WTC11 (cell line): Measurements from ENCODE around the gene ATG2A. TPM values are rescaled to one million over a fixed set of nuclear protein-coding genes. Genes with fewer than 3 reads are reported as not detected.

Experiments used
- ATAC-seq: fragments of 200-7000 bp; cut with Tn5 transposase; 2 replicates; pipeline ENCODE4 v1.10.0; 2021; ENCODE audit warnings: mild to moderate bottlenecking, moderate library complexity
- CTCF ChIA-PET: fragments of 300-600 bp; sonication (Branson Sonifier 250); formaldehyde crosslinking; loops from one replicate; lab custom pipeline; 2021; ENCODE audit warnings: antibody characterized with exemption; lab: Charles Lee
- POLR2A ChIA-PET: fragments of 350-600 bp; sonication (Branson Sonifier 250); formaldehyde crosslinking; loops from one replicate; lab custom pipeline; 2021; ENCODE audit warnings: antibody characterized with exemption; lab: Charles Lee
- DNase-seq: peaks from one replicate; pipeline ENCODE4 v3.0.0; 2021; ENCODE audit warnings: low spot score
- H3K27ac Mint-ChIP-seq: 2 replicates; pipeline ENCODE4 v1.8.0; 2021; ENCODE audit warnings: mixed read lengths
- H3K27me3 Mint-ChIP-seq: 2 replicates; pipeline ENCODE4 v1.8.0; 2021; ENCODE audit warnings: low read depth, mild to moderate bottlenecking, moderate library complexity, mixed read lengths
- H3K36me3 Mint-ChIP-seq: 2 replicates; pipeline ENCODE4 v1.8.0; 2021; ENCODE audit warnings: mixed read lengths
- H3K4me1 Mint-ChIP-seq: 2 replicates; pipeline ENCODE4 v1.8.0; 2022; ENCODE audit warnings: mixed read lengths
- H3K4me3 Mint-ChIP-seq: 2 replicates; pipeline ENCODE4 v1.8.0; 2021; ENCODE audit warnings: mild to moderate bottlenecking, moderate library complexity, mixed read lengths
- H3K9me3 Mint-ChIP-seq: 2 replicates; pipeline ENCODE4 v1.8.0; 2021; ENCODE audit warnings: mixed read lengths
- EMX1 ChIP-seq: fragments of 250-450 bp; sonication (Bioruptor Pico); IDR thresholded peaks from 2 replicates; pipeline ENCODE4 v1.8.0; 2021; ENCODE audit warnings: mild to moderate bottlenecking
- FOXK1 ChIP-seq: sonication (generic); formaldehyde crosslinking; IDR thresholded peaks from 2 replicates; pipeline ENCODE4 v1.8.0; 2022; ENCODE audit warnings: mild to moderate bottlenecking, moderate library complexity, missing genetic modification reagents
- GABPB1 ChIP-seq: sonication (generic); formaldehyde crosslinking; IDR thresholded peaks from 2 replicates; pipeline ENCODE4 v1.8.1; 2023; ENCODE audit warnings: mild to moderate bottlenecking, missing genetic modification reagents
- GRHL2 ChIP-seq: fragments of 250-450 bp; sonication (Bioruptor Pico); IDR thresholded peaks from 2 replicates; pipeline ENCODE4 v1.8.0; 2022; ENCODE audit warnings: mild to moderate bottlenecking, moderate library complexity; ENCODE audit not compliant: insufficient replicate concordance, severe bottlenecking
- JUN ChIP-seq: sonication (generic); formaldehyde crosslinking; IDR thresholded peaks from 2 replicates; pipeline ENCODE4 v1.8.0; 2023; ENCODE audit warnings: mild to moderate bottlenecking, missing genetic modification reagents
- PRRX2 ChIP-seq: fragments of 250-450 bp; sonication (Bioruptor Pico); IDR thresholded peaks from 2 replicates; pipeline ENCODE4 v1.8.0; 2021; ENCODE audit warnings: mild to moderate bottlenecking
- SMAD3 ChIP-seq: sonication (generic); formaldehyde crosslinking; IDR thresholded peaks from 2 replicates; pipeline ENCODE4 v1.8.0; 2022; ENCODE audit warnings: missing genetic modification reagents, mild to moderate bottlenecking, borderline replicate concordance
- SOX15 ChIP-seq: fragments of 250-450 bp; sonication (Bioruptor Pico); IDR thresholded peaks from 2 replicates; pipeline ENCODE4 v1.9.0; 2021; ENCODE audit warnings: mild to moderate bottlenecking
- ZNF121 ChIP-seq: sonication (generic); formaldehyde crosslinking; IDR thresholded peaks from 2 replicates; pipeline ENCODE4 v1.8.0; 2023; ENCODE audit warnings: missing genetic modification reagents
- ZNF671 ChIP-seq: fragments of 250-450 bp; sonication (Bioruptor Pico); IDR thresholded peaks from 2 replicates; pipeline ENCODE4 v1.8.0; 2021; ENCODE audit warnings: mild to moderate bottlenecking
- total RNA-seq: library from RNA; stranded (reverse); gene quantifications from 3 replicates; pipeline ENCODE4 v1.2.3, GENCODE V29; 2021
- TF ChIP-seq, protein P1 (sequence below): sonication (generic); formaldehyde crosslinking; IDR thresholded peaks from 2 replicates; pipeline ENCODE4 v1.8.1; 2023; ENCODE audit warnings: mild to moderate bottlenecking, missing genetic modification reagents
- TF ChIP-seq, protein P2 (sequence below): fragments of 250-450 bp; sonication (Bioruptor Pico); IDR thresholded peaks from 2 replicates; pipeline ENCODE4 v1.9.0; 2021; ENCODE audit warnings: mild to moderate bottlenecking
- TF ChIP-seq, protein P3 (sequence below): sonication (generic); formaldehyde crosslinking; IDR thresholded peaks from 2 replicates; pipeline ENCODE4 v1.8.0; 2022; ENCODE audit warnings: missing genetic modification reagents
- TF ChIP-seq, protein P4 (sequence below): sonication (generic); formaldehyde crosslinking; conservative IDR thresholded peaks from 2 replicates; pipeline ENCODE4 v1.8.1; 2023; ENCODE audit warnings: mild to moderate bottlenecking, low read depth, missing genetic modification reagents, moderate library complexity
- TF ChIP-seq, protein P5 (sequence below): sonication (generic); formaldehyde crosslinking; IDR thresholded peaks from 2 replicates; pipeline ENCODE4 v1.8.1; 2023; ENCODE audit warnings: mild to moderate bottlenecking, missing genetic modification reagents, moderate library complexity

The ATG2A gene
- total RNA-seq, 1 experiment from 2014 or later: 31.4 TPM

DNA sequence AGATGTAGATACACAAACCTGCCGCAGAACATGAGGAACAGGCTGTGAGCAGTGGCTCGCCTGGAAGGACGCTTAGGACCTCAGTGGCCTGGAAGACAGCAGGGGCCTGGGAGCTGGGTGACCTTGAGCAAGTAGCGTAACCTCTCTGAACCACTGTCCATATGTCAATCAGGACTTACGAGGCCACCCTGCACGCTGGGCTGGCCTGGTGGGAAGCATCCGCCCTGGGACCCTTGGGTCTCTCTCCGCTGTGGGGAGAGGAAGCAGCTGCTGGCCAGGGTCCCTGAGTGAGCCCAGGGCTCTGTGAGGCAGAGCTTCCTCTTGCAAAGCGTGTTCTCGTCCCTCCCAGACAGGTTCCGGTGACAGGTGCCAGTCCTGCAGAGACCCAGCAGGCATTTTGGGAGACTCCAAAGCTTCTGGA, 24.6 kb downstream of the ATG2A start:
- no peak for DNase-seq
- H3K27me3 Mint-ChIP-seq: no peaks in the 10 kb centered on the region
- POLR2A ChIA-PET: no interaction called here
- TF ChIP-seq PRRX2 (CRISPR knock-in tag) (no peak), SOX15 (CRISPR knock-in tag) (no peak), EMX1 (CRISPR knock-in tag) (no peak), GABPB1 (no peak), SMAD3 (no peak), GRHL2 (CRISPR knock-in tag) (no peak), FOXK1 (CRISPR knock-in tag) (no peak)
- TF ChIP-seq, protein P1, sequence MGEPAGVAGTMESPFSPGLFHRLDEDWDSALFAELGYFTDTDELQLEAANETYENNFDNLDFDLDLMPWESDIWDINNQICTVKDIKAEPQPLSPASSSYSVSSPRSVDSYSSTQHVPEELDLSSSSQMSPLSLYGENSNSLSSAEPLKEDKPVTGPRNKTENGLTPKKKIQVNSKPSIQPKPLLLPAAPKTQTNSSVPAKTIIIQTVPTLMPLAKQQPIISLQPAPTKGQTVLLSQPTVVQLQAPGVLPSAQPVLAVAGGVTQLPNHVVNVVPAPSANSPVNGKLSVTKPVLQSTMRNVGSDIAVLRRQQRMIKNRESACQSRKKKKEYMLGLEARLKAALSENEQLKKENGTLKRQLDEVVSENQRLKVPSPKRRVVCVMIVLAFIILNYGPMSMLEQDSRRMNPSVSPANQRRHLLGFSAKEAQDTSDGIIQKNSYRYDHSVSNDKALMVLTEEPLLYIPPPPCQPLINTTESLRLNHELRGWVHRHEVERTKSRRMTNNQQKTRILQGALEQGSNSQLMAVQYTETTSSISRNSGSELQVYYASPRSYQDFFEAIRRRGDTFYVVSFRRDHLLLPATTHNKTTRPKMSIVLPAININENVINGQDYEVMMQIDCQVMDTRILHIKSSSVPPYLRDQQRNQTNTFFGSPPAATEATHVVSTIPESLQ: no peak
- TF ChIP-seq, protein P2, sequence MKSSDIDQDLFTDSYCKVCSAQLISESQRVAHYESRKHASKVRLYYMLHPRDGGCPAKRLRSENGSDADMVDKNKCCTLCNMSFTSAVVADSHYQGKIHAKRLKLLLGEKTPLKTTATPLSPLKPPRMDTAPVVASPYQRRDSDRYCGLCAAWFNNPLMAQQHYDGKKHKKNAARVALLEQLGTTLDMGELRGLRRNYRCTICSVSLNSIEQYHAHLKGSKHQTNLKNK (CRISPR knock-in tag): no peak
- TF ChIP-seq, protein P3, sequence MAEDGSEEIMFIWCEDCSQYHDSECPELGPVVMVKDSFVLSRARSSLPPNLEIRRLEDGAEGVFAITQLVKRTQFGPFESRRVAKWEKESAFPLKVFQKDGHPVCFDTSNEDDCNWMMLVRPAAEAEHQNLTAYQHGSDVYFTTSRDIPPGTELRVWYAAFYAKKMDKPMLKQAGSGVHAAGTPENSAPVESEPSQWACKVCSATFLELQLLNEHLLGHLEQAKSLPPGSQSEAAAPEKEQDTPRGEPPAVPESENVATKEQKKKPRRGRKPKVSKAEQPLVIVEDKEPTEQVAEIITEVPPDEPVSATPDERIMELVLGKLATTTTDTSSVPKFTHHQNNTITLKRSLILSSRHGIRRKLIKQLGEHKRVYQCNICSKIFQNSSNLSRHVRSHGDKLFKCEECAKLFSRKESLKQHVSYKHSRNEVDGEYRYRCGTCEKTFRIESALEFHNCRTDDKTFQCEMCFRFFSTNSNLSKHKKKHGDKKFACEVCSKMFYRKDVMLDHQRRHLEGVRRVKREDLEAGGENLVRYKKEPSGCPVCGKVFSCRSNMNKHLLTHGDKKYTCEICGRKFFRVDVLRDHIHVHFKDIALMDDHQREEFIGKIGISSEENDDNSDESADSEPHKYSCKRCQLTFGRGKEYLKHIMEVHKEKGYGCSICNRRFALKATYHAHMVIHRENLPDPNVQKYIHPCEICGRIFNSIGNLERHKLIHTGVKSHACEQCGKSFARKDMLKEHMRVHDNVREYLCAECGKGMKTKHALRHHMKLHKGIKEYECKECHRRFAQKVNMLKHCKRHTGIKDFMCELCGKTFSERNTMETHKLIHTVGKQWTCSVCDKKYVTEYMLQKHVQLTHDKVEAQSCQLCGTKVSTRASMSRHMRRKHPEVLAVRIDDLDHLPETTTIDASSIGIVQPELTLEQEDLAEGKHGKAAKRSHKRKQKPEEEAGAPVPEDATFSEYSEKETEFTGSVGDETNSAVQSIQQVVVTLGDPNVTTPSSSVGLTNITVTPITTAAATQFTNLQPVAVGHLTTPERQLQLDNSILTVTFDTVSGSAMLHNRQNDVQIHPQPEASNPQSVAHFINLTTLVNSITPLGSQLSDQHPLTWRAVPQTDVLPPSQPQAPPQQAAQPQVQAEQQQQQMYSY (CRISPR knock-in tag): no peak
- TF ChIP-seq, all 79 proteins: peak for 0
- H3K27ac Mint-ChIP-seq: peak overlapping the region; percentile 20; the same call in 1 of the 2 replicates
- H3K4me3 Mint-ChIP-seq: no peak overlapping the region
- ATAC-seq: no peak
- H3K9me3 Mint-ChIP-seq: no peaks in the 10 kb centered on the region
- 0 out of 2 replicates have a peak, but pooled peaks cover 3% of the 10 kb centered on the region for H3K36me3 Mint-ChIP-seq
- H3K4me1 Mint-ChIP-seq: peaks cover 13% of the 10 kb centered on the region
- CTCF ChIA-PET: interaction anchor here (1.0 to 22.9 kb wide), 4 partner anchors 17 to 105 kb away, joined by 3 to 372 read pairs (median 8); partner anchors contain the start of gene CDC42BPG

DNA sequence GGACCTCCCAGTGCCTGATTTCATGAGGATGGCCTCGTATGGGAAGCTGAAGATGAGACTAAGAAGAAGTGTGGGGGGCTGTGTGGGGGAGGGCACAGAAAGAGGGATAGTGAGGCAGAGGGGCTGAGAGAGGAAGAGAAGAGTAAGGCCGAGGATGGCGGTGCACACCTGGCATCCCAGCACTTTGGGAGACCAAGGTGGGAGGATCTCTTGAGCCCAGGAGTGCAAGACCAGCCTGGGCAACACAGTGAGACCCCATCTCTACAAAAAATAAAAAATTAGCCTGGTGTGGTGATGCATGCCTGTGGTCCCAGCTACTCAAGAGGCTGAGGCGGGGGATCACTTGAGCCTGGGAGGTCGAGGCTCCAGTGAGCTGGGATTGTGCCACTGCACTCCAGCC, 25.1 kb downstream of the ATG2A start:
- Mint-ChIP-seq H3K27ac (peak overlapping the region; percentile 20; the same call in 1 of the 2 replicates), H3K9me3 (no peaks in the 10 kb centered on the region), H3K36me3 (no peaks in the 10 kb centered on the region), H3K27me3 (no peaks in the 10 kb centered on the region), H3K4me1 (peaks cover 17% of the 10 kb centered on the region), H3K4me3 (no peak overlapping the region)
- TF ChIP-seq, protein P4, sequence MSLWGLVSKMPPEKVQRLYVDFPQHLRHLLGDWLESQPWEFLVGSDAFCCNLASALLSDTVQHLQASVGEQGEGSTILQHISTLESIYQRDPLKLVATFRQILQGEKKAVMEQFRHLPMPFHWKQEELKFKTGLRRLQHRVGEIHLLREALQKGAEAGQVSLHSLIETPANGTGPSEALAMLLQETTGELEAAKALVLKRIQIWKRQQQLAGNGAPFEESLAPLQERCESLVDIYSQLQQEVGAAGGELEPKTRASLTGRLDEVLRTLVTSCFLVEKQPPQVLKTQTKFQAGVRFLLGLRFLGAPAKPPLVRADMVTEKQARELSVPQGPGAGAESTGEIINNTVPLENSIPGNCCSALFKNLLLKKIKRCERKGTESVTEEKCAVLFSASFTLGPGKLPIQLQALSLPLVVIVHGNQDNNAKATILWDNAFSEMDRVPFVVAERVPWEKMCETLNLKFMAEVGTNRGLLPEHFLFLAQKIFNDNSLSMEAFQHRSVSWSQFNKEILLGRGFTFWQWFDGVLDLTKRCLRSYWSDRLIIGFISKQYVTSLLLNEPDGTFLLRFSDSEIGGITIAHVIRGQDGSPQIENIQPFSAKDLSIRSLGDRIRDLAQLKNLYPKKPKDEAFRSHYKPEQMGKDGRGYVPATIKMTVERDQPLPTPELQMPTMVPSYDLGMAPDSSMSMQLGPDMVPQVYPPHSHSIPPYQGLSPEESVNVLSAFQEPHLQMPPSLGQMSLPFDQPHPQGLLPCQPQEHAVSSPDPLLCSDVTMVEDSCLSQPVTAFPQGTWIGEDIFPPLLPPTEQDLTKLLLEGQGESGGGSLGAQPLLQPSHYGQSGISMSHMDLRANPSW (CRISPR knock-in tag): no peak
- TF ChIP-seq JUN (CRISPR knock-in tag) (no peak), ZNF671 (CRISPR knock-in tag) (no peak), ZNF121 (CRISPR knock-in tag) (0 out of 2 replicates have a peak, but pooled peaks have one; percentile 26)
- TF ChIP-seq, protein P5, sequence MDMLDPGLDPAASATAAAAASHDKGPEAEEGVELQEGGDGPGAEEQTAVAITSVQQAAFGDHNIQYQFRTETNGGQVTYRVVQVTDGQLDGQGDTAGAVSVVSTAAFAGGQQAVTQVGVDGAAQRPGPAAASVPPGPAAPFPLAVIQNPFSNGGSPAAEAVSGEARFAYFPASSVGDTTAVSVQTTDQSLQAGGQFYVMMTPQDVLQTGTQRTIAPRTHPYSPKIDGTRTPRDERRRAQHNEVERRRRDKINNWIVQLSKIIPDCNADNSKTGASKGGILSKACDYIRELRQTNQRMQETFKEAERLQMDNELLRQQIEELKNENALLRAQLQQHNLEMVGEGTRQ (CRISPR knock-in tag): no peak
- POLR2A ChIA-PET: no interaction called here
- ATAC-seq (no peak), DNase-seq (no peak)
- CTCF ChIA-PET: interaction anchor here (1.0 to 22.9 kb wide), 3 partner anchors 17 to 104 kb away, joined by 3 to 372 read pairs (median 6); partner anchors contain the start of gene CDC42BPG
